Measurements from ENCODE around the gene C1orf216. TPM values are rescaled to one million over a fixed set of nuclear protein-coding genes. Genes with fewer than 3 reads are reported as not detected.

Gene C1orf216
- total and polyA plus RNA-seq, 2 of the 8 experiments (the other 6 are each of a cell fraction or from before 2014, with no cell fraction given) = 7.5 to 10.8 TPM

GRCh38 chr1:35708441-35708921 lies 10.2 kb downstream of the C1orf216 start (continued):
- TF ChIP-seq RAD21 (IDR thresholded peaks at IDR 0.05 in 1 of 2, conservative IDR thresholded peaks at IDR 0.05 in 1 of 2; ENCODE audit: low read depth in 2 of 2, low read length in 2 of 2) = peak in 1 of 2 experiments; percentile 9; a peak in 1 of 4 replicates
- no peak for TF ChIP-seq SIX5 (IDR thresholded peaks at IDR 0.05; ENCODE audit: low read depth, low read length)
- no peak for TF ChIP-seq ASH2L (IDR thresholded peaks at IDR 0.05; ENCODE audit: low read length)
- TF ChIP-seq POLR2A (IDR thresholded peaks at IDR 0.05; ENCODE audit: control extremely low read depth in 1 of 2, low read depth in 2 of 2, low read length in 2 of 2) = no peak
- no peak for TF ChIP-seq POLR2AphosphoS5 (IDR thresholded peaks at IDR 0.05; ENCODE audit: low read depth, low read length)
